GM12878 (cell line): Measurements from ENCODE around the gene CYP2S1. TPM values are rescaled to one million over a fixed set of nuclear protein-coding genes. Genes with fewer than 3 reads are reported as not detected.

Experiments used
- ATAC-seq: fragments of 200-7000 bp; cut with Tn5 transposase; 3 replicates; pipeline ENCODE4 v1.9.1; 2020; ENCODE audit warnings: mild to moderate bottlenecking, moderate library complexity
- BruUV-seq: library from RNA; stranded (reverse); fragments of 400-500 nt; replicated peaks from 2 replicates; lab custom pipeline; 2021; lab: Mats Ljungman, UMichigan
- CTCF ChIA-PET: fragments of 300-600 bp; sonication (Branson Sonifier 250); formaldehyde crosslinking; extraction: SDS; loops from one replicate; lab custom pipeline; 2021; ENCODE audit warnings: inconsistent platforms; lab: Yijun Ruan, JAX
- POLR2A ChIA-PET: fragments of 350-600 bp; formaldehyde crosslinking; extraction: SDS; loops from one replicate; lab custom pipeline; 2021; ENCODE audit warnings: inconsistent platforms; lab: Charles Lee
- RAD21 ChIA-PET: fragments of 300-600 bp; sonication (Branson Sonifier 250); formaldehyde crosslinking; loops from one replicate; lab custom pipeline; 2023; ENCODE audit warnings: antibody characterized with exemption; ENCODE audit not compliant: unreplicated experiment; lab: Charles Lee
- SMC1A ChIA-PET: fragments of 300-600 bp; sonication (Branson Sonifier 250); formaldehyde crosslinking; loops from one replicate; lab custom pipeline; 2023; ENCODE audit not compliant: unreplicated experiment, uncharacterized antibody; lab: Charles Lee
- DNase-seq: peaks from one replicate; pipeline ENCODE4 v3.0.0-alpha.2; 2011; ENCODE audit warnings: low read depth, low spot score
- FAIRE-seq: peaks from 3 replicates; lab custom pipeline; 2011; peaks lifted over from hg19 to GRCh38; lab: Jason Lieb, UNC
- H2AFZ ChIP-seq: 2 replicates; pipeline ENCODE4 v1.6.0; 2011; ENCODE audit warnings: low read depth, low read length, control low read depth; ENCODE audit not compliant: control insufficient read depth
- H3K27ac ChIP-seq: 2 replicates; pipeline ENCODE4 v1.5.1; 2011; ENCODE audit warnings: control low read depth; ENCODE audit not compliant: control insufficient read depth, insufficient read depth
- H3K27me3 ChIP-seq, 2 experiments: replicated peaks in 1 of 2; 2 replicates each; pipeline versions ENCODE4 v1.6.0 to v1.6.1; 2011; ENCODE audit warnings: low read length in 1 of 2; ENCODE audit not compliant: control insufficient read depth in 2 of 2, insufficient read depth in 2 of 2
- H3K36me3 ChIP-seq, 2 experiments: 2 replicates each; pipeline ENCODE4 v1.5.1; 2011; ENCODE audit warnings: low read length in 1 of 2; ENCODE audit not compliant: control insufficient read depth in 2 of 2, insufficient read depth in 2 of 2
- H3K4me1 ChIP-seq: 2 replicates; pipeline ENCODE4 v1.6.1; 2011; ENCODE audit warnings: mild to moderate bottlenecking, low read length, moderate library complexity, mixed read lengths; ENCODE audit not compliant: control insufficient read depth, insufficient read depth
- H3K4me2 ChIP-seq: 2 replicates; pipeline ENCODE4 v1.6.0; 2011; ENCODE audit warnings: control low read depth; ENCODE audit not compliant: control insufficient read depth, insufficient read depth
- H3K4me3 ChIP-seq: fragments of 200-600 bp; sonication (generic); 2 replicates; pipeline ENCODE4 v1.5.1; 2016
- H3K79me2 ChIP-seq: 2 replicates; pipeline ENCODE4 v1.6.0; 2011; ENCODE audit warnings: low read length; ENCODE audit not compliant: control insufficient read depth, insufficient read depth
- H3K9ac ChIP-seq: 2 replicates; pipeline ENCODE4 v1.8.0; 2011; ENCODE audit warnings: low read length, control low read depth, mixed read lengths; ENCODE audit not compliant: control insufficient read depth, insufficient read depth
- H3K9me3 ChIP-seq: replicated peaks from 3 replicates; pipeline ENCODE4 v1.5.1; 2011; ENCODE audit warnings: mild to moderate bottlenecking, low read length; ENCODE audit not compliant: control insufficient read depth, insufficient read depth
- H4K20me1 ChIP-seq: 2 replicates; pipeline ENCODE4 v1.6.0; 2011; ENCODE audit not compliant: control insufficient read depth, insufficient read depth
- BACH1 ChIP-seq: fragments of 450-650 bp; IDR thresholded peaks from 2 replicates; pipeline ENCODE4 v1.6.1; 2017; ENCODE audit warnings: mild to moderate bottlenecking, borderline replicate concordance
- BCL11A ChIP-seq: IDR thresholded peaks from 2 replicates; pipeline ENCODE4 v1.6.1; 2011; ENCODE audit warnings: low read depth, low read length
- HSF1 ChIP-seq: fragments of 150-350 bp; IDR thresholded peaks from 2 replicates; pipeline ENCODE4 v1.6.1; 2014; ENCODE audit warnings: mild to moderate bottlenecking, low read depth, low read length
- MTA3 ChIP-seq: IDR thresholded peaks from 2 replicates; pipeline ENCODE4 v1.6.1; 2012; ENCODE audit warnings: low read length, inconsistent platforms, borderline replicate concordance
- NBN ChIP-seq: fragments of 450-650 bp; IDR thresholded peaks from 2 replicates; pipeline ENCODE4 v1.6.1; 2016
- PBX3 ChIP-seq: IDR thresholded peaks from 2 replicates; pipeline ENCODE4 v1.6.1; 2011; ENCODE audit warnings: mild to moderate bottlenecking, low read depth, low read length, moderate library complexity; ENCODE audit not compliant: insufficient replicate concordance
- RB1 ChIP-seq: fragments of 450-650 bp; formaldehyde crosslinking; IDR thresholded peaks from 2 replicates; pipeline ENCODE4 v1.6.1; 2017; ENCODE audit warnings: mild to moderate bottlenecking, borderline replicate concordance
- RBBP5 ChIP-seq: fragments of 200-600 bp; sonication (generic); conservative IDR thresholded peaks from 2 replicates; pipeline ENCODE4 v1.6.1; 2016
- RUNX3 ChIP-seq: IDR thresholded peaks from 2 replicates; pipeline ENCODE4 v1.6.1; 2012; ENCODE audit warnings: low read length, inconsistent platforms
- SIN3A ChIP-seq: IDR thresholded peaks from 2 replicates; pipeline ENCODE4 v1.6.1; 2012; ENCODE audit warnings: low read depth, low read length, improper control_type of control experiment
- ZBTB33 ChIP-seq: fragments of 450-650 bp; IDR thresholded peaks from 2 replicates; pipeline ENCODE4 v1.6.1; 2017; ENCODE audit warnings: mild to moderate bottlenecking
- ZBTB4 ChIP-seq: fragments of 450-650 bp; formaldehyde crosslinking; IDR thresholded peaks from 2 replicates; pipeline ENCODE4 v1.4.0; 2022; ENCODE audit warnings: mild to moderate bottlenecking, moderate library complexity
- ZNF687 ChIP-seq: fragments of 450-650 bp; IDR thresholded peaks from 2 replicates; pipeline ENCODE4 v1.6.1; 2017; ENCODE audit warnings: mild to moderate bottlenecking, moderate library complexity
- WGBS: methylation state at CpG from one replicate; pipeline ENCODE4 v1.1.6; 2016; ENCODE audit warnings: low lambda C conversion rate; ENCODE audit not compliant: insufficient replicate concordance, insufficient coverage; ENCODE audit errors: missing lambda C conversion rate; 5-methylcytosine and 5-hydroxymethylcytosine counted together
- in situ Hi-C: fragments of 300-500 bp; cut with MboI; formaldehyde crosslinking; loops from 9 replicates; pipeline ENCODE4 v1.14.3; 2018; ENCODE audit warnings: mixed read lengths
- intact Hi-C: fragments of 100-400 bp; cut with micrococcal nuclease; formaldehyde crosslinking; loops from one replicate; pipeline ENCODE4 v1.14.2; 2022; ENCODE audit not compliant: unreplicated experiment
- polyA plus RNA-seq, 11 experiments: library from polyadenylated mRNA; depleted of rRNA in 4 of 11; unstranded in 6 of 11; stranded (reverse) in 5 of 11; fragments of >200 nt; fragmentation: Nextera tagmentation in 4 of 11; fragmentation: Illumina TruSeq in 1 of 11; extraction: Ambion mirVana in 4 of 11; extraction: Trizol in 1 of 11; gene quantifications; 1 replicate in 1 of 11; 2 replicates in 10 of 11; pipeline versions ENCODE4 v1.2.1 to v1.2.3, GENCODE V29; 2011 to 2016; ENCODE audit warnings: inconsistent platforms in 2 of 11, missing spikeins in 2 of 11, low read depth in 1 of 11
- total RNA-seq, 4 experiments: library from RNA; depleted of rRNA in 3 of 4; stranded (reverse); fragments of >200 nt in 3 of 4; fragmentation: Illumina TruSeq in 1 of 4; extraction: Trizol in 1 of 4; gene quantifications; 2 replicates each; pipeline versions ENCODE4 v1.2.1 to v1.2.3, GENCODE V29; 2013 to 2021

Gene CYP2S1
- total and polyA plus RNA-seq, 10 of the 15 experiments (the other 5 are each of a cell fraction or from before 2014, with no cell fraction given): 0.03 to 0.28 (median 0.12) TPM; not detected in 2

GRCh38 chr19:41248895-41249294, 55.9 kb downstream of the CYP2S1 start:
- RAD21 ChIA-PET: no interaction called here
- CTCF ChIA-PET: no interaction called here
- in situ Hi-C loops: no loop called here
- Histone ChIP-seq H3K79me2 (no peaks in the 10 kb centered on the region), H2AFZ (no peak overlapping the region), H3K4me3 (no peak overlapping the region), H3K36me3 (no peaks in the 10 kb centered on the region), H3K4me2 (no peak overlapping the region), H3K4me1 (no peaks in the 10 kb centered on the region), H4K20me1 (no peaks in the 10 kb centered on the region), H3K9ac (no peak overlapping the region), H3K9me3 (no peaks in the 10 kb centered on the region), H3K27ac (no peak overlapping the region), H3K27me3 (peaks cover 0 to 1% of the 10 kb centered on the region in 2 experiments; a peak in 1 of 4 replicates)
- 34% methylated on average over 4 of the region's 4 CpGs for WGBS
- FAIRE-seq (no peak), ATAC-seq (no peak), DNase-seq (no peak)
- BruUV-seq: no TSS peak
- SMC1A ChIA-PET: no interaction called here
- intact Hi-C loops: no loop called here
- POLR2A ChIA-PET: interaction anchor here (0.7 kb wide), 1 partner anchor 13 kb away, joined by 3 read pairs; no protein-coding TSS in a partner anchor
- TF ChIP-seq NBN (no peak), HSF1 (no peak), PBX3 (no peak), SIN3A (no peak), MTA3 (no peak), ZBTB4 (CRISPR knock-in tag) (no peak), RB1 (no peak), ZNF687 (no peak), RUNX3 (no peak), RBBP5 (no peak), ZBTB33 (no peak), BACH1 (no peak), BCL11A (no peak)
